ENCODE data around the gene MCC.

- TF ChIP-seq TCF7L2 (IDR thresholded peaks at IDR 0.05; ENCODE audit: borderline replicate concordance, low read depth, low read length), result no peak
- no peak for TF ChIP-seq ZNF335 (tag by site-specific recombination; conservative IDR thresholded peaks at IDR 0.05)
- no peak for TF ChIP-seq YY1 (tag by site-specific recombination; IDR thresholded peaks at IDR 0.05)
- no peak for TF ChIP-seq ZSCAN23 (tag by site-specific recombination; IDR thresholded peaks at IDR 0.05)
- TF ChIP-seq CTCF (tag by site-specific recombination; IDR thresholded peaks at IDR 0.05), result no peak
Measured at GRCh38 chr5:113425909-113426308, 62.3 kb downstream of the MCC start.
